HepG2 (cell line): ENCODE measurements around the gene SPON2. TPM values are rescaled to one million over a fixed set of nuclear protein-coding genes. Genes with fewer than 3 reads are reported as not detected.

Experiments
- ATAC-seq: fragments of 200-7000 bp; cut with Tn5 transposase; 3 replicates; pipeline ENCODE4 v1.9.1; 2020; ENCODE audit warnings: mild to moderate bottlenecking, moderate library complexity
- BruUV-seq: library from RNA; stranded (reverse); fragments of 400-500 nt; replicated peaks from 2 replicates; lab custom pipeline; 2021; lab: Mats Ljungman, UMichigan
- CTCF ChIA-PET: fragments of 300-600 bp; formaldehyde crosslinking; extraction: SDS; loops from one replicate; lab custom pipeline; 2021; ENCODE audit warnings: low total read pairs, inconsistent platforms, low intra/inter-chr PET ratio; lab: Yijun Ruan, JAX
- POLR2A ChIA-PET: fragments of 350-600 bp; sonication (Branson Sonifier 250); formaldehyde crosslinking; loops from one replicate; lab custom pipeline; 2020; ENCODE audit warnings: antibody characterized with exemption, inconsistent platforms; lab: Yijun Ruan, JAX
- DNase-seq: peaks from one replicate; pipeline ENCODE4 v3.0.0-alpha.2; 2015; ENCODE audit warnings: low spot score
- FAIRE-seq: peaks from 3 replicates; lab custom pipeline; 2011; peaks lifted over from hg19 to GRCh38; lab: Jason Lieb, UNC
- H2AFZ ChIP-seq: one replicate; pipeline ENCODE4 v1.6.1; 2011; ENCODE audit warnings: low read length, inconsistent platforms
- H3K27ac ChIP-seq: fragments of 300-600 bp; 3 replicates; pipeline ENCODE4 v1.8.0; 2011; ENCODE audit warnings: mixed run types, mild to moderate bottlenecking, mixed read lengths, low read length, inconsistent platforms; ENCODE audit not compliant: insufficient read depth; ENCODE audit errors: extremely low read length
- H3K27me3 ChIP-seq, 2 experiments: fragments of 200-600 bp in 1 of 2; 2 replicates in 1 of 2; 3 replicates in 1 of 2; pipeline versions ENCODE4 v1.6.0 to v1.8.0; 2011; ENCODE audit warnings: low read length in 2 of 2, mild to moderate bottlenecking in 2 of 2, moderate library complexity in 2 of 2, inconsistent platforms in 1 of 2; ENCODE audit not compliant: insufficient read depth in 2 of 2, control insufficient read depth in 1 of 2
- H3K36me3 ChIP-seq, 2 experiments: fragments of 200-600 bp in 1 of 2; replicated peaks in 1 of 2; 2 replicates in 1 of 2; 3 replicates in 1 of 2; pipeline versions ENCODE4 v1.5.1 to v1.8.0; 2011; ENCODE audit warnings: low read length in 2 of 2, inconsistent platforms in 1 of 2; ENCODE audit not compliant: insufficient read depth in 2 of 2, control insufficient read depth in 1 of 2
- H3K4me1 ChIP-seq: 2 replicates; pipeline ENCODE4 v1.5.1; 2012; ENCODE audit warnings: low read length, inconsistent platforms; ENCODE audit not compliant: insufficient read depth
- H3K4me2 ChIP-seq: 2 replicates; pipeline ENCODE4 v1.6.0; 2011; ENCODE audit warnings: low read depth, low read length, inconsistent platforms
- H3K4me3 ChIP-seq, 3 experiments: fragments of 200-600 bp in 1 of 3; sonication (generic), shearing (Covaris generic) in 1 of 3; replicated peaks in 1 of 3; 2 replicates each; pipeline ENCODE4 v1.5.1; 2011 to 2016; ENCODE audit warnings: low read length in 3 of 3, inconsistent platforms in 2 of 3, low read depth in 2 of 3, mild to moderate bottlenecking in 2 of 3, control low read depth in 1 of 3, mixed read lengths in 1 of 3; ENCODE audit not compliant: insufficient read depth in 1 of 3
- H3K79me2 ChIP-seq: one replicate; pipeline ENCODE4 v1.6.1; 2011; ENCODE audit warnings: low read length, inconsistent platforms; ENCODE audit not compliant: insufficient read depth
- H3K9ac ChIP-seq: 2 replicates; pipeline ENCODE4 v1.6.0; 2011; ENCODE audit warnings: mild to moderate bottlenecking, low read depth, low read length, inconsistent platforms; ENCODE audit not compliant: insufficient read depth
- H3K9me3 ChIP-seq: 2 replicates; pipeline ENCODE4 v1.5.1; 2012; ENCODE audit warnings: mild to moderate bottlenecking, low read length
- H4K20me1 ChIP-seq: 2 replicates; pipeline ENCODE4 v1.6.0; 2011; ENCODE audit warnings: inconsistent platforms, mild to moderate bottlenecking, low read length, moderate library complexity; ENCODE audit not compliant: insufficient read depth
- AGO2 ChIP-seq: fragments of 200-400 bp; formaldehyde crosslinking; optimal IDR thresholded peaks from 2 replicates; pipeline ENCODE3; 2017; ENCODE audit warnings: mild to moderate bottlenecking, low read depth, low read length, moderate library complexity
- AKAP8 ChIP-seq: sonication (generic); formaldehyde crosslinking; IDR thresholded peaks from 2 replicates; pipeline ENCODE4 v1.5.1; 2020; ENCODE audit warnings: mild to moderate bottlenecking, missing genetic modification reagents
- EEA1 ChIP-seq: sonication (generic); formaldehyde crosslinking; IDR thresholded peaks from 2 replicates; pipeline ENCODE4 v1.5.1; 2020; ENCODE audit warnings: mild to moderate bottlenecking, missing genetic modification reagents, borderline replicate concordance
- IKZF5 ChIP-seq: IDR thresholded peaks from 2 replicates; pipeline ENCODE4 v1.6.1; 2018; ENCODE audit warnings: missing genetic modification reagents, mild to moderate bottlenecking, missing compliant biosample characterization
- NFE2 ChIP-seq: sonication (generic); formaldehyde crosslinking; IDR thresholded peaks from 2 replicates; pipeline ENCODE4 v1.4.0; 2020; ENCODE audit warnings: missing genetic modification reagents
- RFX3 ChIP-seq: IDR thresholded peaks from 2 replicates; pipeline ENCODE4 v1.6.1; 2016; ENCODE audit warnings: missing biosample characterization, missing genetic modification reagents
- U2AF1 ChIP-seq: fragments of 200-400 bp; formaldehyde crosslinking; optimal IDR thresholded peaks from 2 replicates; pipeline ENCODE3; 2017; ENCODE audit warnings: mild to moderate bottlenecking, low read depth, low read length
- YEATS4 ChIP-seq: sonication (generic); formaldehyde crosslinking; IDR thresholded peaks from 2 replicates; pipeline ENCODE4 v1.4.0; 2020; ENCODE audit warnings: missing genetic modification reagents, borderline replicate concordance
- ZFP36 ChIP-seq: fragments of 150-350 bp; IDR thresholded peaks from 2 replicates; pipeline ENCODE4 v1.6.1; 2018; ENCODE audit warnings: borderline replicate concordance, low read length, low read depth; ENCODE audit not compliant: partially characterized antibody
- ZNF12 ChIP-seq: sonication (generic); formaldehyde crosslinking; IDR thresholded peaks from 2 replicates; pipeline ENCODE4 v1.5.0; 2020; ENCODE audit warnings: missing genetic modification reagents
- ZNF276 ChIP-seq: sonication (generic); formaldehyde crosslinking; IDR thresholded peaks from 2 replicates; pipeline ENCODE4 v1.4.0; 2020; ENCODE audit warnings: mild to moderate bottlenecking, low read depth, missing genetic modification reagents
- ZNF343 ChIP-seq: sonication (generic); formaldehyde crosslinking; IDR thresholded peaks from 2 replicates; pipeline ENCODE4 v1.4.0; 2020; ENCODE audit warnings: mild to moderate bottlenecking, missing genetic modification reagents
- WGBS: methylation state at CpG from one replicate; pipeline ENCODE4 v1.1.6; 2017; ENCODE audit warnings: low lambda C conversion rate; 5-methylcytosine and 5-hydroxymethylcytosine counted together
- in situ Hi-C: cut with HindIII; loops from 2 replicates; pipeline ENCODE4 v1.10.0; 2017; ENCODE audit warnings: low pct_unique_long_range_greater_than_20kb; ENCODE audit not compliant: extremely low pct_ligation_motif_present
- intact Hi-C: fragments of 100-400 bp; cut with micrococcal nuclease; formaldehyde crosslinking; loops from one replicate; pipeline ENCODE4 v1.10.0; 2022; ENCODE audit not compliant: unreplicated experiment
- polyA plus RNA-seq, 8 experiments: library from polyadenylated mRNA; depleted of rRNA in 3 of 8; stranded (reverse) in 7 of 8; unstranded in 1 of 8; fragments of >200 nt; fragmentation: Illumina TruSeq in 4 of 8; extraction: Trizol in 4 of 8; gene quantifications; 2 replicates each; pipeline versions ENCODE4 v1.2.1 to v1.2.3, GENCODE V29; 2011 to 2016; ENCODE audit warnings: low read depth in 4 of 8, missing spikeins in 1 of 8, mixed read lengths in 1 of 8; ENCODE audit not compliant: insufficient read depth in 1 of 8
- total RNA-seq, 5 experiments: library from RNA; depleted of rRNA; stranded (reverse); fragments of >200 nt; fragmentation: Illumina TruSeq; extraction: Trizol; gene quantifications; 2 replicates each; pipeline ENCODE4 v1.2.3, GENCODE V29; 2016; ENCODE audit warnings: low read depth in 1 of 5

Gene SPON2
- total and polyA plus RNA-seq, 2 of the 13 experiments (the other 11 are each of a cell fraction or from before 2014, with no cell fraction given), result 17.4 to 55.2 TPM

- no peak for DNase-seq
- ChIA-PET POLR2A (interaction anchor here (2.2 to 2.8 kb wide), 2 partner anchors 11 to 20 kb away, joined by 11 to 15 read pairs; no protein-coding TSS in a partner anchor), CTCF (no interaction called here)
- no peaks in the 10 kb centered on the region for H3K9me3 ChIP-seq
- no peaks in the 10 kb centered on the region for H3K79me2 ChIP-seq
- FAIRE-seq, result no peak
- H4K20me1 ChIP-seq, result no peaks in the 10 kb centered on the region
- WGBS, result 64% methylated on average over 28 of the region's 28 CpGs
- ATAC-seq, result peak; percentile 9
- in situ Hi-C loops (no loop called here), intact Hi-C loops (no loop called here)
- H3K4me3 ChIP-seq, result no peak overlapping the region
- no peaks in the 10 kb centered on the region for H3K27me3 ChIP-seq
- H3K4me1 ChIP-seq, result peaks cover 15% of the 10 kb centered on the region
- no peak overlapping the region for H3K9ac ChIP-seq
- TF ChIP-seq AGO2 (peak; percentile 61), NFE2 (CRISPR knock-in tag) (no peak)
- no peak overlapping the region for H2AFZ ChIP-seq
- H3K4me2 ChIP-seq, result no peak overlapping the region
- no peak overlapping the region for H3K27ac ChIP-seq
- H3K36me3 ChIP-seq, result no peaks in the 10 kb centered on the region; a peak in 2 of 5 replicates
- BruUV-seq, result no TSS peak
Measured at GRCh38 chr4:1193206-1194009, 21.0 kb upstream of the SPON2 start.

- no TSS peak for BruUV-seq
- Histone ChIP-seq H3K9me3 (no peaks in the 10 kb centered on the region), H4K20me1 (no peaks in the 10 kb centered on the region), H3K4me1 (peaks cover 15% of the 10 kb centered on the region), H3K79me2 (no peaks in the 10 kb centered on the region), H3K4me2 (peak overlapping the region; percentile 36; the same call in 1 of the 2 replicates), H3K36me3 (no peaks in the 10 kb centered on the region; a peak in 1 of 5 replicates), H3K27ac (no peak overlapping the region), H3K4me3 (peak overlapping the region in 1 of 3 experiments; percentile 5; a peak in 1 of 6 replicates), H3K27me3 (no peaks in the 10 kb centered on the region), H3K9ac (no peak overlapping the region), H2AFZ (no peak overlapping the region)
- CTCF ChIA-PET, result no interaction called here
- DNase-seq (no peak), FAIRE-seq (no peak), ATAC-seq (peak; percentile 60)
- intact Hi-C loops, result no loop called here
- 29% methylated on average over 5 of the region's 13 CpGs for WGBS
- in situ Hi-C loops, result no loop called here
- POLR2A ChIA-PET, result interaction anchor here (1.0 to 2.2 kb wide), 4 partner anchors 11 to 21 kb away, joined by 3 to 15 read pairs (median 11); partner anchors contain the start of gene SPON2
- TF ChIP-seq IKZF5 (no peak), ZNF343 (CRISPR knock-in tag) (0 out of 2 replicates have a peak, but pooled peaks have one; percentile 37), EEA1 (CRISPR knock-in tag) (no peak), YEATS4 (no peak), ZNF12 (no peak), AKAP8 (peak; percentile 44; the same call in 1 of the 2 replicates), AGO2 (peak; percentile 82), U2AF1 (no peak), RFX3 (no peak), ZFP36 (no peak), ZNF276 (CRISPR knock-in tag) (no peak)
Measured at GRCh38 chr4:1192493-1193205, 20.3 kb upstream of the SPON2 start.
